Measurements from ENCODE around the gene DNMBP.

- no peak for TF ChIP-seq CTCF (IDR thresholded peaks at IDR 0.05)
- TF ChIP-seq POLR2A (IDR thresholded peaks at IDR 0.05) = no peak
Measured at GRCh38 chr10:99981581-99982199, 28.1 kb downstream of the DNMBP start.

Measured in stomach (tissue), 4 donors.